ENCODE measurements around the gene CHST8. TPM values are rescaled to one million over a fixed set of nuclear protein-coding genes. Genes with fewer than 3 reads are reported as not detected.

CHST8 gene
- total RNA-seq, 1 experiment from 2014 or later = not detected

GRCh38 chr19:33640773-33641172 is 19.0 kb downstream of the CHST8 start:
- Mint-ChIP-seq H3K36me3 (ENCODE audit: insufficient read depth, unreplicated experiment) (no peaks in the 10 kb centered on the region), H3K27ac (ENCODE audit: unreplicated experiment) (no peak overlapping the region), H3K4me3 (ENCODE audit: unreplicated experiment) (no peak overlapping the region), H3K9me3 (ENCODE audit: unreplicated experiment) (no peaks in the 10 kb centered on the region), H3K27me3 (ENCODE audit: insufficient read depth, unreplicated experiment) (peaks cover 42% of the 10 kb centered on the region), H3K4me1 (ENCODE audit: low read depth, unreplicated experiment) (no peaks in the 10 kb centered on the region)
- TF ChIP-seq CTCF (IDR thresholded peaks at IDR 0.05; ENCODE audit: insufficient read depth in 1 of 2, low read depth in 1 of 2, low read length in 1 of 2, severe bottlenecking in 1 of 2, unreplicated experiment in 1 of 2) = no peak
- Histone ChIP-seq H3K36me3 (ENCODE audit: control insufficient read depth, insufficient read depth, low read length) (no peaks in the 10 kb centered on the region), H3K4me3 (ENCODE audit: low read depth, low read length) (no peak overlapping the region), H3K4me1 (no peaks in the 10 kb centered on the region), H3K9me3 (no peaks in the 10 kb centered on the region), H3K27me3 (replicated peaks; ENCODE audit: control insufficient read depth, insufficient read depth, low read length) (no peaks in the 10 kb centered on the region)
- BruUV-seq (replicated peaks) = no TSS peak
- ChIA-PET POLR2A (no interaction called here), CTCF (interaction anchor here (0.8 kb wide), 1 partner anchor 210 kb away, joined by 3 read pairs; no protein-coding TSS in a partner anchor)
- intact Hi-C loops (cut with micrococcal nuclease; ENCODE audit: unreplicated experiment) = no loop called here
- DNase-seq = no peak

DNA sequence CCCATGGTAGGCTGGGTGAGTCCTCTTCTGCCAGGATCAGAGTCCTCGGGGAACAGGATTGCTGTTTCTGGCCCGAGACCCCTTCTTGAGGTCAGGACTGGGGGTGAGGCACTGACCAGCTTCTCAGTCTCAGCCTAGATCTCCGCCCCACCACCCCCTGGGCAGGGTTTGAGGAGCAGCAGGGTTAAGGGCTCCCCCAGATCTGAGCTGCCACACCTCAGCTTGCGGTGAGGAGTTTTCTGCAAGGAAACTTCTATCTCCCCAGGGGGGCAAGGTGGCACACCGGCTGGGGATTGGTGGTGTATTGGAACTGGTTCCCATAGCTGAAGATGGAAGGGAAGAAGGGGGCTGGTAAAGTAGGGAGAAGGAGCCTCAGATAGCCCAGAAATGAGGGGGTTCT is 19.5 kb downstream of the CHST8 start:
- no peaks in the 10 kb centered on the region for H3K36me3 ChIP-seq (ENCODE audit: control insufficient read depth, insufficient read depth, low read length)
- CTCF ChIA-PET = no interaction called here
- H3K9me3 Mint-ChIP-seq (ENCODE audit: unreplicated experiment) = no peaks in the 10 kb centered on the region
- H3K27me3 ChIP-seq (replicated peaks; ENCODE audit: control insufficient read depth, insufficient read depth, low read length) = no peaks in the 10 kb centered on the region
- intact Hi-C loops (cut with micrococcal nuclease; ENCODE audit: unreplicated experiment) = no loop called here
- H3K4me3 Mint-ChIP-seq (ENCODE audit: unreplicated experiment) = no peak overlapping the region
- peaks cover 42% of the 10 kb centered on the region for H3K27me3 Mint-ChIP-seq (ENCODE audit: insufficient read depth, unreplicated experiment)
- no peaks in the 10 kb centered on the region for H3K9me3 ChIP-seq
- H3K36me3 Mint-ChIP-seq (ENCODE audit: insufficient read depth, unreplicated experiment) = no peaks in the 10 kb centered on the region
- TF ChIP-seq CTCF (IDR thresholded peaks at IDR 0.05; ENCODE audit: insufficient read depth in 1 of 2, low read depth in 1 of 2, low read length in 1 of 2, severe bottlenecking in 1 of 2, unreplicated experiment in 1 of 2) = no peak
- H3K4me3 ChIP-seq (ENCODE audit: low read depth, low read length) = no peak overlapping the region
- H3K4me1 Mint-ChIP-seq (ENCODE audit: low read depth, unreplicated experiment) = no peaks in the 10 kb centered on the region
- no peaks in the 10 kb centered on the region for H3K4me1 ChIP-seq
- POLR2A ChIA-PET = no interaction called here
- no TSS peak for BruUV-seq (replicated peaks)
- no peak for DNase-seq
- no peak overlapping the region for H3K27ac Mint-ChIP-seq (ENCODE audit: unreplicated experiment)

- Mint-ChIP-seq H3K27ac (ENCODE audit: unreplicated experiment) (no peak overlapping the region), H3K36me3 (ENCODE audit: insufficient read depth, unreplicated experiment) (no peaks in the 10 kb centered on the region), H3K27me3 (ENCODE audit: insufficient read depth, unreplicated experiment) (peaks cover 43% of the 10 kb centered on the region), H3K4me1 (ENCODE audit: low read depth, unreplicated experiment) (no peaks in the 10 kb centered on the region), H3K4me3 (ENCODE audit: unreplicated experiment) (no peak overlapping the region), H3K9me3 (ENCODE audit: unreplicated experiment) (no peaks in the 10 kb centered on the region)
- no peak for DNase-seq
- no peak overlapping the region for H3K4me3 ChIP-seq (ENCODE audit: low read depth, low read length)
- H3K4me1 ChIP-seq = no peaks in the 10 kb centered on the region
- CTCF ChIA-PET = no interaction called here
- POLR2A ChIA-PET = no interaction called here
- TF ChIP-seq CTCF (IDR thresholded peaks at IDR 0.05; ENCODE audit: insufficient read depth in 1 of 2, low read depth in 1 of 2, low read length in 1 of 2, severe bottlenecking in 1 of 2, unreplicated experiment in 1 of 2) = no peak
- BruUV-seq (replicated peaks) = no TSS peak
- no peaks in the 10 kb centered on the region for H3K9me3 ChIP-seq
- H3K36me3 ChIP-seq (ENCODE audit: control insufficient read depth, insufficient read depth, low read length) = no peaks in the 10 kb centered on the region
- intact Hi-C loops (cut with micrococcal nuclease; ENCODE audit: unreplicated experiment) = no loop called here
- H3K27me3 ChIP-seq (replicated peaks; ENCODE audit: control insufficient read depth, insufficient read depth, low read length) = no peaks in the 10 kb centered on the region
Observed at GRCh38 chr19:33641956-33642498, 20.3 kb downstream of the CHST8 start.

Data from Caco-2 (cell line).